SK-N-SH (cell line): ENCODE data around the gene TNFAIP2.

Experiments
- MEF2A ChIP-seq: IDR thresholded peaks from 2 replicates; pipeline ENCODE4 v1.4.0; 2012; ENCODE audit warnings: low read depth, borderline replicate concordance
- TF ChIP-seq, protein P1 (sequence below): fragments of 200-600 bp; sonication (generic); IDR thresholded peaks from 2 replicates; pipeline ENCODE4 v1.6.1; 2017; ENCODE audit warnings: antibody characterized with exemption, mild to moderate bottlenecking, moderate library complexity

DNA sequence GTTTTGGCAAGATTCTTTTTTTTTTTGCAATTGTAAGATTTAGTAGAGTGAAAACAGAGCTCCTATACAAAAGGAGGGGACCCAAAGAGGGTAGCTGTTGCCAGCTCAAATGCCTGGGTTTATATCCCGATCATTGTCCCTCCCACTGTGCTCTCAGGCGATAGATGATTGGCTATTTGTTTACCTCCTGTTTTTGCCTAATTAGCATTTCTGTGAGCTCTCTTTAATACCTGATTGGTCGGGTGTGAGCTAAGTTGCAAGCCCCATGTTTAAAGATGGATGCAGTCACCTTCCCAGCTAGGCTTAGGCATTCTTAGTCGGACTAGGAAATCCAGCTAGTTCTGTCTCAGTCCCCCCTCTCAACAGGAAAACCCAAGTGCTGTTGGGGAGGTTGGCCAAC, 26.9 kb upstream of the TNFAIP2 start:
- TF ChIP-seq, protein P1, sequence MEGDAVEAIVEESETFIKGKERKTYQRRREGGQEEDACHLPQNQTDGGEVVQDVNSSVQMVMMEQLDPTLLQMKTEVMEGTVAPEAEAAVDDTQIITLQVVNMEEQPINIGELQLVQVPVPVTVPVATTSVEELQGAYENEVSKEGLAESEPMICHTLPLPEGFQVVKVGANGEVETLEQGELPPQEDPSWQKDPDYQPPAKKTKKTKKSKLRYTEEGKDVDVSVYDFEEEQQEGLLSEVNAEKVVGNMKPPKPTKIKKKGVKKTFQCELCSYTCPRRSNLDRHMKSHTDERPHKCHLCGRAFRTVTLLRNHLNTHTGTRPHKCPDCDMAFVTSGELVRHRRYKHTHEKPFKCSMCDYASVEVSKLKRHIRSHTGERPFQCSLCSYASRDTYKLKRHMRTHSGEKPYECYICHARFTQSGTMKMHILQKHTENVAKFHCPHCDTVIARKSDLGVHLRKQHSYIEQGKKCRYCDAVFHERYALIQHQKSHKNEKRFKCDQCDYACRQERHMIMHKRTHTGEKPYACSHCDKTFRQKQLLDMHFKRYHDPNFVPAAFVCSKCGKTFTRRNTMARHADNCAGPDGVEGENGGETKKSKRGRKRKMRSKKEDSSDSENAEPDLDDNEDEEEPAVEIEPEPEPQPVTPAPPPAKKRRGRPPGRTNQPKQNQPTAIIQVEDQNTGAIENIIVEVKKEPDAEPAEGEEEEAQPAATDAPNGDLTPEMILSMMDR: no peak
- no peak for TF ChIP-seq MEF2A
